Left cardiac atrium (tissue), 4 donors: ENCODE results near the gene EBF3. TPM values are rescaled to one million over a fixed set of nuclear protein-coding genes. Genes with fewer than 3 reads are reported as not detected.

Experiments
- ATAC-seq, 2 donors: fragments of 200-7000 bp; cut with Tn5 transposase; one replicate each; pipeline ENCODE4 v1.9.1; 2020; ENCODE audit warnings: mild to moderate bottlenecking in 2 of 2, moderate library complexity in 2 of 2
- DNase-seq: peaks from one replicate; pipeline ENCODE4 v3.0.0-alpha.2; 2020
- intact Hi-C, 2 donors: fragments of 100-400 bp; cut with DNase I; formaldehyde crosslinking; loops; one replicate each; pipeline versions ENCODE4 v1.14.1 to v1.15.1; 2022 to 2023
- total RNA-seq, 2 donors: library from RNA; stranded (reverse); fragmentation: NEBNext Ultra II Directional; extraction: Animal tissue kit (Norgen Biotek cat#: 25700); gene quantifications; one replicate each; pipeline ENCODE4 v1.2.1, GENCODE V29; 2021
- donor health status: DM: no; HTN: yes; CAD: no.
- donor health status: DM: no; HTN: yes; CAD: no; lungs with severe emphysema.
- donor health status: DM: yes; HTN: yes; CAD: no.
- donor health status: Dilated cardiomyopathy.

EBF3 gene
- total RNA-seq, 2 donors from 2014 or later = 6.0 to 10.1 TPM

DNA sequence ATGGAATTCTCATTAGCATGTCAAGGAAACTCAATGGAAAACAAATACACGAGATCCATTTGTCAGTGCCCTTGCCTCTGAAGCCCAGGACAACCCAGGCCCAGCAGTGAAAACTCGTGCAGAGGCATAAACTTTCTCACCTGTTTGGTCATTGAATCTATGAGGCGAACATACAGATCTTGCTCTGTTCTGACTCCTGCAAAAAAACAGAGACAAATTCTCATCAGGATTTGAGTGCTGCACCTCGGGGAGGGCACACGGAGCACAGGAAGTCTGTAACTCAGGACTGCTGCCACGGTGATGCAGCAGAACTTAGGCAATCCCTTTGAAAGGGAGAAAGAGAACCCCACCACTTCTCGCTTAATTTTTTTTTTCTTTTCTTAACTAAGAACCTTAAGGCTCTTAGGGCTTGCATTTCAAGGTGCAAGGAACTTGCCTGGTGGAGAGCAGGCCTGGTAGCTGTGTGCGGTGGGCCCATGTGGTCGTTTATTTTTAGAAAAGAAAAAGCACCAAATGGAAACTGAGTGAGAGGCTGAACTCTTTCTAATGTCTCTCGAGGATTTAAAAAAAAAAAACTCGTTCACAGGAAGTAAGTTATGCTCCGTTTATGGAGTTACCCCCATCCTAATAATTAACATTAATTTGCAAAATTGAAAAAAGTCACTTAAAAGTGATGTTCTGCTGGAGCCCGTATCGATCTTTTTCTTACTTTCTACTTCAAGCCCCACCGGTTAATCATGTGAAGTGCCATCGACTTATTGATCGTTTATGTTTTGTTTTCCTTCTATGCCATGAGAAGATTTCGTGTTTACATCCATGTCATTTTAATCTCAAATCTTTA is 1.8 kb downstream of the EBF3 start:
- DNase-seq (no peak), ATAC-seq (no peak)
- intact Hi-C loops = loop anchor here in 1 of 2 donors (5.0 kb wide), 1 partner anchor 70 kb away; no protein-coding TSS in a partner anchor

GRCh38 chr10:129961157-129961701 is 2.8 kb downstream of the EBF3 start:
- no peak for ATAC-seq
- DNase-seq = no peak
- intact Hi-C loops = loop anchor here in 1 of 2 donors (5.0 kb wide), 1 partner anchor 69 kb away; no protein-coding TSS in a partner anchor

- intact Hi-C loops = loop anchor here in 1 of 2 donors (5.0 kb wide), 1 partner anchor 68 kb away; no protein-coding TSS in a partner anchor
- ATAC-seq = no peak
- no peak for DNase-seq
These were observed 3.5 kb downstream of the EBF3 start for GRCh38 chr10:129960481-129961156.

- DNase-seq = no peak
- intact Hi-C loops = loop anchor here in 1 of 2 donors (5.0 kb wide), 1 partner anchor 68 kb away; no protein-coding TSS in a partner anchor
These were observed 4.3 kb downstream of the EBF3 start for GRCh38 chr10:129959544-129960480.

GRCh38 chr10:129958629-129959543 is 5.2 kb downstream of the EBF3 start:
- peak; percentile 4 to 12 for ATAC-seq
- intact Hi-C loops = no loop called here

More at GRCh38 chr10:129959544-129960480, 4.3 kb downstream of the EBF3 start:
- no peak for ATAC-seq

DNA sequence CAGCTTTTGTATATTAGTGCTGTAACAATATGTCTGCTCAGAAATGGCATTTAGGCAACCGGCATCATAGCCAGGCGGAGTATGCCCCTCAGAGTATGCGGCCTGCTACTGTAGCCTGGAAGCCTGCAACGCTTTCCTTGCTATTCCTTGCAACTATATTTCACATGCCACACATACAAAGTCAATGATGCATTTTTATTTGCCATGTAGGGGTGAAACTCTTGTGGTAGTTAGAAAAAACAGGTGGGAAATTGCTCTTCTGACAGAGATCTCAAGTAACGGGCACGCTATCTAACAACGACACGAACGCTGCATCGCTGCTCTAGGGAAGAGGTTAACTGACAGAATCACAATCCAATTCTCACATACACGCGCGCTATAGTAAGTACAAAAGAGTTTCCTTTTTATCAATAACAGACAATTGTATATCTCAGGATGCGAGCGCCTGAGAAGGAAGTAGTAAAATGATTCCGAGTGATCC is 5.9 kb downstream of the EBF3 start:
- intact Hi-C loops = no loop called here
- no peak for DNase-seq
- ATAC-seq = no peak

More at GRCh38 chr10:129958629-129959543, 5.2 kb downstream of the EBF3 start:
- DNase-seq = no peak

DNA sequence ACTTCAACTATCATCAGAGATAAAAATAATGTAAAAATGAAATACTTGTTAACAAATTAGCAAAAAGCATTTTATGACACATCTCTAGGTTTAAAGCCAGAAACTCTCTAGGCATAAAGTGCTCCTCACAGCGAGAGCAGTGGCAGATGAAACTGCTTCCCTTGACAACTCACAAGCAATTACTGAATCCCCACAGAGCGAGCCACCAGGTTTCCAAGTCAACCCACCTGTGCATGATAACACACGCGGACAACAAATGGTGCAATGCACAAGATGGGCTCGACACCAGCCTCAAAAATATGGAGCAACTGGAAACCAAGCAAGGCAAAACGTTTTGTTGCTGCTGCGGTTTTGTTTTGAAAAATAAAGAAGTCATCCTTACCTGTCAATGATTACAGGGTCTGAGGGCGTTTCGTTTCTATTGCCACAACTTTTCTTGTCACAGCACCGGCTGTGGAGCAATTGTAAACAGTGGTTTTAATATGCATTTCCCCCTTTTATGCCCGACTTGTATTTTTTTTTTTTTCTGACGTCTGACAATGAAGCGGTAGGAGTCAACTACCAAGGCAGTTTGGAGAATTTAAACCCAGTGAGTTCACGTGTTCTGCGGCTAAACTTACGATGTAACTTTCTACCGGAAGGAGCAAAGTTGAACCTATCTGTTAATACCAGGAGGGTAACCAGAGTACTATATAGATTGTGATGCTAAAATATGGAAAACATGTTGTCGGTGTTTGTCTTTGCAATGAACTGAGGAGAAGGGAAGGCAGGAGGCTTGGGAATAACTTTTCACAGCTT is 7.0 kb downstream of the EBF3 start:
- intact Hi-C loops = no loop called here
- DNase-seq (no peak), ATAC-seq (no peak)

DNA sequence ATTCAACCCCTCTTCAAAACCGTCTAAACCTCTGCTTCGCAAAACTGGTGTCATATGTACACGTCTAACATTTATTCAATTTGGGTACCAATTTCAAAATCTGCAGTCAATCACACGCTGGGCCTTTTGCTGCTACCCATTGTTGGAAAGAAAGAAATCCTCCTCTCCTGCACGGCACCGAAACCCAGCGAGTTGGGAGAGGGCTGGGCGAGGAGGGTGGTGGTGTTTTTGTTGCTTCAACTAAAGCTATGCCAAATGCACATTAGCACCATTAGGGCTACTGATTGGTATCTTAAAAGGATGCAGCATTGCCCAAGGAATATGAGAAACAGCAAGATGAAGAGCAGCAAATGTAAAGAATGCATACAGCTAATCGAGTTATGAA is 7.8 kb downstream of the EBF3 start:
- intact Hi-C loops = no loop called here
- no peak for ATAC-seq
- DNase-seq = no peak

GRCh38 chr10:129955601-129956285 is 8.3 kb downstream of the EBF3 start:
- ATAC-seq (no peak), DNase-seq (no peak)
- intact Hi-C loops = no loop called here

DNA sequence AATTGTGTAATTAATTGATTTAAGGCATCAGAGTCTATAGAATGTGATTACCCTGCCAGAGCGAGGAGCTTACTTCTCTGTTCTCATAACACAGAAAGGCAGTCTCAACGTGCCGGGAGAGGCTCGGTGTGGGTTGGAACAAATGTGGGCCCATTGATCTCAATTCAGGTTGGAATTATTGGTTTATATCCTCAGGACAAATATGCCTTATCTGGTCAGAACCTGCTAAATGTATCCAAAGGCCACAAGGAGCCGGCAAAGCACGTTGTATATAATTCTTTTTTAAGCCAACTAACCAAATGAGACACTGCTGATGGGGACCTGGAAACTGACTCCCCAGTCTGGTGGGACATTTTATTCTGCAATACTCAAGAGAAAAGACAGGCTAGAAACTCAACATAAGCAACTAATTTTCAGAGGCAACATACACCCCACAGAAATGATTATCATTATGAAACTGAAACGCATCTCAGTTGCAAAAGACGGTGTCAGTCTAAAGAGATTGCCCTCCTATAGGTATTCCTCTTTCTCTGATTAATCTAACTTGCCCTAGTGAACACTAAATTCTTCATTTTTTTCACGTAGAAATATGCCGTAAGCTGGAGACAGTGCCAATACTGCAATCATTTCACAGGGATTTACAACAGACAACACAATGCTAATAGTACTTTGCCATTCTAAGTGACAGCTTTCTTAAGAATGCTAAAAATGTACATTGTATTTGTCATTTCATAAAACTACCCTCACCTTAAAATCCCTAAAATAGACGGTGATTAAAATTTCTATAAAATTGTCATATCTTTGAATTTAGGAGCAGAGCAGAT is 9.4 kb downstream of the EBF3 start:
- intact Hi-C loops = no loop called here
- ATAC-seq = no peak
- DNase-seq = no peak

GRCh38 chr10:129953119-129954051 is 10.7 kb downstream of the EBF3 start:
- ATAC-seq = peak; percentile 41 to 64
- no peak for DNase-seq
- intact Hi-C loops = no loop called here

GRCh38 chr10:129952378-129953118 is 11.5 kb downstream of the EBF3 start:
- no peak for DNase-seq
- ATAC-seq = no peak
- intact Hi-C loops = no loop called here

GRCh38 chr10:129951970-129952265 is 12.2 kb downstream of the EBF3 start:
- DNase-seq (no peak), ATAC-seq (no peak)
- intact Hi-C loops = no loop called here
